Keratinocyte (primary cell): ENCODE measurements around the gene TXN2.

Experiments used
- EZH2 ChIP-seq: IDR thresholded peaks from one replicate; pipeline ENCODE4 v1.6.1; 2012; ENCODE audit warnings: inconsistent platforms, mild to moderate bottlenecking, low read length, moderate library complexity
- TF ChIP-seq, protein P1 (sequence below), 3 experiments: IDR thresholded peaks in 1 of 3; conservative IDR thresholded peaks in 1 of 3; optimal IDR thresholded peaks in 1 of 3; 2 replicates in 2 of 3; 3 replicates in 1 of 3; pipeline versions ENCODE3 to v1.5.1; 2011; ENCODE audit warnings: low read length in 3 of 3, mild to moderate bottlenecking in 3 of 3, moderate library complexity in 2 of 3, control low read depth in 1 of 3, inconsistent platforms in 1 of 3; ENCODE audit not compliant: insufficient read depth in 2 of 3; ENCODE audit errors: extremely low read depth in 1 of 3

GRCh38 chr22:36422287-36423014 is 59.0 kb downstream of the TXN2 start:
- TF ChIP-seq, protein P1, sequence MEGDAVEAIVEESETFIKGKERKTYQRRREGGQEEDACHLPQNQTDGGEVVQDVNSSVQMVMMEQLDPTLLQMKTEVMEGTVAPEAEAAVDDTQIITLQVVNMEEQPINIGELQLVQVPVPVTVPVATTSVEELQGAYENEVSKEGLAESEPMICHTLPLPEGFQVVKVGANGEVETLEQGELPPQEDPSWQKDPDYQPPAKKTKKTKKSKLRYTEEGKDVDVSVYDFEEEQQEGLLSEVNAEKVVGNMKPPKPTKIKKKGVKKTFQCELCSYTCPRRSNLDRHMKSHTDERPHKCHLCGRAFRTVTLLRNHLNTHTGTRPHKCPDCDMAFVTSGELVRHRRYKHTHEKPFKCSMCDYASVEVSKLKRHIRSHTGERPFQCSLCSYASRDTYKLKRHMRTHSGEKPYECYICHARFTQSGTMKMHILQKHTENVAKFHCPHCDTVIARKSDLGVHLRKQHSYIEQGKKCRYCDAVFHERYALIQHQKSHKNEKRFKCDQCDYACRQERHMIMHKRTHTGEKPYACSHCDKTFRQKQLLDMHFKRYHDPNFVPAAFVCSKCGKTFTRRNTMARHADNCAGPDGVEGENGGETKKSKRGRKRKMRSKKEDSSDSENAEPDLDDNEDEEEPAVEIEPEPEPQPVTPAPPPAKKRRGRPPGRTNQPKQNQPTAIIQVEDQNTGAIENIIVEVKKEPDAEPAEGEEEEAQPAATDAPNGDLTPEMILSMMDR (optimal IDR thresholded peaks at IDR 0.05 in 1 of 3, IDR thresholded peaks at IDR 0.05 in 1 of 3, conservative IDR thresholded peaks at IDR 0.05 in 1 of 3; ENCODE audit: extremely low read depth in 1 of 3, insufficient read depth in 2 of 3, low read length in 3 of 3) = no peak
- TF ChIP-seq EZH2 = no peak
